ENCODE measurements around the gene PLEKHG5.
A peak's percentile ranks its signal among the peaks of the same experiment; 100 is the strongest.

PLEKHG5 gene

DNA sequence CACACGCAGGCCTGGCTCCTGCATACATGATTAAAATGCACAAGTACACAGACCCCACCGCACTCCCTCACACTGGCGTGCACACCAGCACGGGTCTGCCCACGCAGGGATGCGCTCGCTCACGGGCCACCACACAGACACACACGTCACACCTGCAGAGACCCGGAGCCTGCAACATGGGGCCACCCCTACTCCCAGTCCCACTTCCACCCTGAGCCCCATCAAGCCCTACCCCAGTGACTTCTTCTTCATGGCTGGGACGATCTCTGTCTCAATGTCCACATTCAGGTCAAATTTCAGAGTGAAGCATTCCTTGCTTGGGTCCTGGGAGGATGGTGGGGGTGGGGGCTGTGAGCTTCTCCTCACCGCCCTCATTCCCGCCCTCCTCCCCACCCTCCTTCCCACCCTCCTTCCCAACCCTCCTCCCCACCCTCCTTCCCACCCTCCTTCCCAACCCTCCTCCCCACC lies 16.6 kb downstream of the PLEKHG5 start:
- no peak for TF ChIP-seq CTCF (conservative IDR thresholded peaks at IDR 0.05)

GRCh38 chr1:6473974-6474814 lies 17.3 kb downstream of the PLEKHG5 start:
- no peak overlapping the region for H3K27ac ChIP-seq
- no peak for TF ChIP-seq CTCF (conservative IDR thresholded peaks at IDR 0.05)
- no peak for TF ChIP-seq ZFX (IDR thresholded peaks at IDR 0.05)

More for the DNA sequence above, 16.6 kb downstream of the PLEKHG5 start:
- H3K27ac ChIP-seq = no peak overlapping the region

- no peak overlapping the region for H3K27ac ChIP-seq
- TF ChIP-seq CTCF (conservative IDR thresholded peaks at IDR 0.05) = no peak
- TF ChIP-seq ZFX (IDR thresholded peaks at IDR 0.05) = no peak
These were observed 18.3 kb downstream of the PLEKHG5 start for GRCh38 chr1:6473156-6473555.

GRCh38 chr1:6472391-6472790 lies 19.1 kb downstream of the PLEKHG5 start:
- no peak overlapping the region for H3K27ac ChIP-seq
- TF ChIP-seq CTCF (conservative IDR thresholded peaks at IDR 0.05) (peak; percentile 49), ZFX (IDR thresholded peaks at IDR 0.05) (no peak)

DNA sequence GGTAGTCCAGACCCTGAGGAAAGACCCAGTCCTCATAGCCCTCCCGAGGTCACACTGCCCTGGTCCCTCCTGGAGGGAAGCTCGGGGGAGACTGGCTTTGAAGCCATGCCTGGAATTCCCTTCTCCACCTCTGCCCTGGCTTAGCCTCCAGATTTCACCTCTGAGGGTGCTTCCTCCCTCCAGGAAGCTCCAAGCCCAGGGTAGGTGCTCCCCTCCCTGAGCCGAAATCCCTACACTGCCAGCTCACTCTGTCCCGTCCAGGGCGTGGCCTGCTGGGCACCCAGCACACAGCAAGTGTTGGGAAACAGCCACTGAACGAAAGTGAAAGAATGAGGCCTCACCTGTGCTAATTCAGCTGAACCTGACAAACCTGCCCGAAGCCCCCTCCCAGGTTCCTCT lies 19.5 kb downstream of the PLEKHG5 start:
- TF ChIP-seq ZFX (IDR thresholded peaks at IDR 0.05) (no peak), CTCF (conservative IDR thresholded peaks at IDR 0.05) (no peak)
- H3K27ac ChIP-seq = no peak overlapping the region

- H3K27ac ChIP-seq = no peak overlapping the region
- TF ChIP-seq CTCF (conservative IDR thresholded peaks at IDR 0.05) (no peak), ZFX (IDR thresholded peaks at IDR 0.05) (no peak)
These were observed 20.1 kb downstream of the PLEKHG5 start for GRCh38 chr1:6471086-6471969.
